Fibroblast of skin of left quadriceps (primary cell): ENCODE results near the gene ACTR3C.
"Not testable (repeated sequence)": the region's sequence is repeated elsewhere in the genome, so short reads cannot be mapped to it uniquely, and the experiment has no call there.

Experiments
- DNase-seq, 2 experiments: peaks; one replicate each; pipeline ENCODE4 v3.0.0-alpha.2; 2013; ENCODE audit warnings: low read depth in 2 of 2

ACTR3C gene

GRCh38 chr7:150313870-150314269 is 9.5 kb downstream of the ACTR3C start:
- no peak for DNase-seq

- DNase-seq = no peak
Observed at GRCh38 chr7:150313367-150313809, 10.0 kb downstream of the ACTR3C start.

- DNase-seq = not testable (repeated sequence)
Observed at GRCh38 chr7:150312649-150313366, 10.5 kb downstream of the ACTR3C start.

- DNase-seq = no peak
Observed at GRCh38 chr7:150311711-150312110, 11.6 kb downstream of the ACTR3C start.

GRCh38 chr7:150311146-150311545 is 12.2 kb downstream of the ACTR3C start:
- no peak for DNase-seq

GRCh38 chr7:150308575-150308974 is 14.8 kb downstream of the ACTR3C start:
- DNase-seq = no peak

GRCh38 chr7:150307904-150308303 is 15.4 kb downstream of the ACTR3C start:
- DNase-seq = no peak

- DNase-seq = no peak
Observed at GRCh38 chr7:150307129-150307528, 16.2 kb downstream of the ACTR3C start.

GRCh38 chr7:150306377-150306776 is 17.0 kb downstream of the ACTR3C start:
- not testable (repeated sequence) for DNase-seq

- DNase-seq = not testable (repeated sequence)
Observed at GRCh38 chr7:150305903-150306284, 17.5 kb downstream of the ACTR3C start.

GRCh38 chr7:150305259-150305902 is 18.0 kb downstream of the ACTR3C start:
- not testable (repeated sequence) for DNase-seq

- not testable (repeated sequence) for DNase-seq
Observed at GRCh38 chr7:150304499-150305258, 18.7 kb downstream of the ACTR3C start.

GRCh38 chr7:150302908-150303310 is 20.4 kb downstream of the ACTR3C start:
- not testable (repeated sequence) for DNase-seq

- DNase-seq = not testable (repeated sequence)
Observed at GRCh38 chr7:150297978-150298377, 25.4 kb downstream of the ACTR3C start.

GRCh38 chr7:150296802-150297201 is 26.5 kb downstream of the ACTR3C start:
- not testable (repeated sequence) for DNase-seq

- not testable (repeated sequence) for DNase-seq
Observed at GRCh38 chr7:150295614-150296013, 27.7 kb downstream of the ACTR3C start.

- not testable (repeated sequence) for DNase-seq
Observed at GRCh38 chr7:150295027-150295426, 28.3 kb downstream of the ACTR3C start.

GRCh38 chr7:150290317-150290716 is 33.0 kb downstream of the ACTR3C start:
- not testable (repeated sequence) for DNase-seq

- DNase-seq = not testable (repeated sequence)
Observed at GRCh38 chr7:150288816-150289215, 34.5 kb downstream of the ACTR3C start.

- not testable (repeated sequence) for DNase-seq
Observed at GRCh38 chr7:150287815-150288214, 35.5 kb downstream of the ACTR3C start.

- DNase-seq = not testable (repeated sequence)
Observed at GRCh38 chr7:150285849-150286754, 37.2 kb downstream of the ACTR3C start.
